Right lobe of liver (tissue), 6 donors: Measurements from ENCODE around the gene MAP4. TPM values are rescaled to one million over a fixed set of nuclear protein-coding genes. Genes with fewer than 3 reads are reported as not detected.

Experiments
- ATAC-seq, 4 donors: fragments of 200-7000 bp; cut with Tn5 transposase; one replicate each; pipeline ENCODE4 v1.9.1; 2020; ENCODE audit warnings: mild to moderate bottlenecking in 4 of 4, moderate library complexity in 4 of 4
- DNase-seq, 3 donors: peaks; one replicate each; pipeline ENCODE4 v3.0.0-alpha.2; 2020
- H3K27ac ChIP-seq, 3 donors: fragments of 200-600 bp; one replicate each; pipeline ENCODE4 v1.8.0; 2022
- H3K27me3 ChIP-seq, 2 donors: fragments of 200-600 bp; one replicate each; pipeline ENCODE4 v1.8.0; 2022
- H3K36me3 ChIP-seq, 4 donors: fragments of 200-600 bp; sonication (generic) in 1 of 4; one replicate each; pipeline versions ENCODE4 v1.5.1 to v1.8.0; 2017 to 2022; ENCODE audit warnings: control low read depth in 1 of 4
- H3K4me1 ChIP-seq, 4 donors: fragments of 200-600 bp; sonication (generic) in 1 of 4; one replicate each; pipeline versions ENCODE4 v1.5.1 to v1.8.0; 2017 to 2022; ENCODE audit warnings: control low read depth in 1 of 4
- H3K4me3 ChIP-seq, 3 donors: fragments of 200-600 bp; one replicate each; pipeline ENCODE4 v1.8.0; 2022
- H3K9me3 ChIP-seq, 4 donors: fragments of 200-600 bp; sonication (generic) in 1 of 4; one replicate each; pipeline versions ENCODE4 v1.5.1 to v1.8.0; 2017 to 2022; ENCODE audit warnings: control low read depth in 1 of 4
- POLR2A ChIP-seq: fragments of 450-650 bp; IDR thresholded peaks from one replicate; pipeline ENCODE4 v1.6.1; 2017; ENCODE audit warnings: antibody characterized with exemption, mild to moderate bottlenecking
- WGBS: methylation state at CpG from one replicate; pipeline ENCODE4 v1.1.6; 2018; ENCODE audit warnings: low coverage, low lambda C conversion rate; ENCODE audit not compliant: insufficient coverage; ENCODE audit errors: missing lambda C conversion rate; 5-methylcytosine and 5-hydroxymethylcytosine counted together
- intact Hi-C, 2 donors: fragments of 100-400 bp; cut with DNase I; formaldehyde crosslinking; loops; one replicate each; pipeline versions ENCODE4 v1.11.2 to v1.14.1; 2022
- microRNA counts: library from miRNA; unstranded; fragments of <30 nt; microRNA quantifications from one replicate; lab custom pipeline; 2016
- microRNA-seq, 2 donors: library from miRNA; unstranded; fragments of <30 nt; microRNA quantifications; one replicate each; pipeline ENCODE4, GENCODE V29; 2019 to 2020
- small RNA-seq, 2 experiments: library from RNA; depleted of rRNA; stranded (forward); fragments of <200 nt; gene quantifications; one replicate each; pipeline ENCODE3, GENCODE V24; 2016
- total RNA-seq, 6 experiments: library from RNA; depleted of rRNA in 2 of 6; stranded (reverse); fragments of >200 nt in 2 of 6; fragmentation: NEBNext Ultra II Directional in 3 of 6; extraction: Animal tissue kit (Norgen Biotek cat#: 25700) in 3 of 6; gene quantifications; one replicate each; pipeline versions ENCODE4 v1.1.0 to v1.2.4, GENCODE V29; 2016 to 2023
- TF ChIP-seq, protein P1 (sequence below), 4 donors: fragments of 200-600 bp in 3 of 4; fragments of 450-650 bp in 1 of 4; IDR thresholded peaks; one replicate each; pipeline versions ENCODE4 v1.5.1 to v1.8.0; 2016 to 2022; ENCODE audit warnings: antibody characterized with exemption in 4 of 4, mild to moderate bottlenecking in 2 of 4
- donor health status: DM: no; HTN: yes; CAD: no.
- donor health status: DM: no; HTN: no; CAD: no.
- donor health status: DM: no; HTN: no; CAD: no.
- donor health status: DM: no; HTN: yes; CAD: no.
- donor health status: DM: no; HTN: yes; CAD: no.

Gene MAP4
- total RNA-seq, 6 experiments from 2014 or later, result 59.1 to 94.9 (median 66.2) TPM

DNA sequence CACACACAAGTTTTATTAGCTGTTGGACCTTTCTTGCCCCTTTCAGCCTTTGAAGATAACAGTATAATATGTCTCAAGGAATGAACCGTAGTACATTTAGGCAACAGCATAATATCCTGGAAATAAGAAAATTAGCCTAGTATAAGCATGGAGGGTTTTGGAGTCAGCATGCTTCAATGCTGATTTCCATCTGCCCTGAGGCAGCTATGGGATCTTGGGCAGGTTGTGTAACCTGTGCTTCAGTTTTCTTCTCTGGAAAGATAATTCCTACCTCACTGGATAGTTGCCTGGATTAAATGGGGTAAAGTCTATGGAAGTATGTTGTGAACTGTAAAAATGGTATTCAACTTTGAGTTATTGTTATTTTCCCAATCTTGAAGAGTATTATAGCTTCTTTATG, 211.6 kb downstream of the MAP4 start:
- TF ChIP-seq, protein P1, sequence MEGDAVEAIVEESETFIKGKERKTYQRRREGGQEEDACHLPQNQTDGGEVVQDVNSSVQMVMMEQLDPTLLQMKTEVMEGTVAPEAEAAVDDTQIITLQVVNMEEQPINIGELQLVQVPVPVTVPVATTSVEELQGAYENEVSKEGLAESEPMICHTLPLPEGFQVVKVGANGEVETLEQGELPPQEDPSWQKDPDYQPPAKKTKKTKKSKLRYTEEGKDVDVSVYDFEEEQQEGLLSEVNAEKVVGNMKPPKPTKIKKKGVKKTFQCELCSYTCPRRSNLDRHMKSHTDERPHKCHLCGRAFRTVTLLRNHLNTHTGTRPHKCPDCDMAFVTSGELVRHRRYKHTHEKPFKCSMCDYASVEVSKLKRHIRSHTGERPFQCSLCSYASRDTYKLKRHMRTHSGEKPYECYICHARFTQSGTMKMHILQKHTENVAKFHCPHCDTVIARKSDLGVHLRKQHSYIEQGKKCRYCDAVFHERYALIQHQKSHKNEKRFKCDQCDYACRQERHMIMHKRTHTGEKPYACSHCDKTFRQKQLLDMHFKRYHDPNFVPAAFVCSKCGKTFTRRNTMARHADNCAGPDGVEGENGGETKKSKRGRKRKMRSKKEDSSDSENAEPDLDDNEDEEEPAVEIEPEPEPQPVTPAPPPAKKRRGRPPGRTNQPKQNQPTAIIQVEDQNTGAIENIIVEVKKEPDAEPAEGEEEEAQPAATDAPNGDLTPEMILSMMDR (IDR thresholded peaks at IDR 0.05), result no peak
- no peak for TF ChIP-seq POLR2A
- Histone ChIP-seq H3K9me3 (no peaks in the 10 kb centered on the region), H3K36me3 (peaks cover 0 to 15% (median 0%) of the 10 kb centered on the region in 4 donors), H3K4me3 (no peak overlapping the region), H3K4me1 (peaks cover 0 to 8% (median 4%) of the 10 kb centered on the region in 4 donors), H3K27me3 (no peaks in the 10 kb centered on the region), H3K27ac (no peak overlapping the region)
- ATAC-seq (no peak), DNase-seq (no peak)
- WGBS, result 83% methylated on average over 1 of the region's 1 CpG
- intact Hi-C loops, result no loop called here

DNA sequence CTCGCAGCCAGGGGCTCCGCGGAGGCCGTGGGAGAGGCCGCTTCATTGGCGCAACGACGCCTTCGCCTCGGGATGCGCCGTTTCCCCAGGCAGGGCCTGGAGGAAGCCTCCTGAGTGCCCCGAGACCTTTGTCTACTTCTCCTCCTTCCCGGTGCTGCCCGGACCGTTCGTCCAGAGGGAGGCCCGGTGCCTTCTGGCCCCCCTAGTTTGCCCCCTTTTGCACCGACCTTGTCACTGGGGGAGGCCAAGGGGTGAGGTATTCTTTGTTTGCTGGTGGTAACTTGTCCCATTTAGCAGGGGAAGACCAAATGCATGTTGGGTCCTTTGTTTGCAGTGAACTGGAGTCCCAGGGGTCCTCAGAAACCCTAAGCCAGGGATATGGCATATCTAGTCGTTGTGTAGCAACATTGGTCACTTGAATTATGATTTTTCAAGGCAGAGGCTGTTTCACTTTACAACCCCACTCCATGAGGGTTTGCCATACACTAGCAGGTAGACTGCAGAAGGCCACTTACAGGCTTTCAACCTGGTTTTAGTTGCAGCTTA, 212.7 kb downstream of the MAP4 start:
- Histone ChIP-seq H3K4me3 (peak overlapping the region; percentile 87 to 92 (median 88)), H3K9me3 (no peaks in the 10 kb centered on the region), H3K27ac (peak overlapping the region; percentile 77 to 94 (median 86)), H3K36me3 (peaks cover 0 to 10% (median 0%) of the 10 kb centered on the region in 4 donors), H3K27me3 (no peaks in the 10 kb centered on the region), H3K4me1 (peaks cover 0 to 8% (median 4%) of the 10 kb centered on the region in 4 donors)
- DNase-seq, result no peak
- TF ChIP-seq, protein P1 (IDR thresholded peaks at IDR 0.05), result no peak
- no peak for ATAC-seq
- WGBS, result 0% methylated on average over 4 of the region's 20 CpGs
- intact Hi-C loops, result no loop called here

DNA sequence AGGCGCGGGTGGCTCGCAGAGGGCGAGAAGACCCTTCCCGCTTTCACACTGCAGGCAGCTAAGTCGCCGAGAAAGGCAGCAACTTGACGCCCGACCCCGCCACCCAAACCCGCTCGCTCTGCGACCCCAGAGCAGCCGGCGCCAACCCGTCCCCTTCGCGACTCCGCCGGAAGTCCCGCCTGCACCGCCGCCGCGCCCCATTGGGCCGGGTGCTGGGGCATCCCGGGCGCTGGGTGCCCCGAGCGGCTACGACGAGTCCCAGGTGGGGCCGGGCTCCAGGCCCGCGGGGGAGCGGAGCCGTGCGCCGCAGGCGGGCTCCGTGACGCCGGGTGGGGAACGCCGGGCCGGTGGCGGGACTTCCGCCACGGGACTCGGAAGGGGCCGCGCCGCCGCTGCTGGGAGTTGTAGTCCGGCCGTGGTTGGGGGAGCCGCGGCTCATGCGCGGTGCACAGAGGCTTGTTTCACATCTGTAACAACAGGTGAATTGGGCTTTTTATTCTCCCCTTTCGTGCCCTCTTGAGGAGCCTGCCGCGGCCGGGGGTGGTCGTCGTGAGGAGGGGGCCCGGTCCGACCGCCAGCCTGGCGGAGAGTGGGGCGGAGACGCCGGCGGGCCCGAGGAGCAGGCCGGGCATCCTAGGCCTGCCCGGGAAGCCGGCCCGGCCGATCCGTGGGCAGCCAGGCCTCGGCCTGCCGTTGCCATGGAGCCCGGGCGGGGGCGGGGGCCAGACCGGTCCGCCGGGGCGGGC, 213.3 kb downstream of the MAP4 start, which contains the start of gene DHX30:
Gene DHX30, plus strand, starts transcription at position 405 of the 746 bp plus-strand sequence. CDS start 7,546 bp downstream, outside the sequence.
- H3K36me3 ChIP-seq, result peaks cover 0 to 9% (median 0%) of the 10 kb centered on the region in 4 donors
- intact Hi-C loops, result no loop called here
- H3K4me3 ChIP-seq, result peak within 1 kb of the TSS; percentile 87 to 92 (median 88)
- ATAC-seq, result peak; percentile 87 to 96 (median 94)
- H3K27me3 ChIP-seq, result no peaks in the 10 kb centered on the region
- DNase-seq, result peak; percentile 92 to 94 (median 92)
- H3K27ac ChIP-seq, result peak within 1 kb of the TSS; percentile 77 to 94 (median 86)
- H3K9me3 ChIP-seq, result no peaks in the 10 kb centered on the region
- TF ChIP-seq, protein P1 (IDR thresholded peaks at IDR 0.05), result no peak
- TF ChIP-seq POLR2A, result peak; percentile 85
- H3K4me1 ChIP-seq, result peaks cover 0 to 8% (median 4%) of the 10 kb centered on the region in 4 donors
- 3% methylated on average over 13 of the region's 90 CpGs for WGBS

MicroRNA genes within 50 kb of the gene (microRNA counts, 767-probe panel; counts per million panel counts)
- microRNA hsa-miR-1226-3p (lab: Ali Mortazavi, UCI), result 237 counts per million

Small RNA genes within 50 kb of the gene (microRNA-seq; reads per million reads assigned to microRNA genes)
- 9.8 to 34.8 reads per million in 2 donors for gene MIR1226

Small RNA genes within 50 kb of the gene (small RNA-seq; reads per million reads assigned to genes)
- 0 reads per million in 2 experiments for gene AC124916.2
- gene MIR1226, result 0 to 0.52 reads per million in 2 experiments
- gene RF00019, result 0 reads per million in 2 experiments
- 0 reads per million in 2 experiments for gene RF02271

Other genes with a start within 250 kb of the MAP4 start
- gene SMARCC1, start 234.5 kb downstream of the MAP4 start, total RNA-seq, result 10 to 100 TPM; 15.6 to 32.0 (median 24.1) TPM
- 10 to 100 TPM; 20.1 to 40.9 (median 28.7) TPM for gene DHX30, start 213.3 kb downstream of the MAP4 start, total RNA-seq
- gene CDC25A, start 172.0 kb upstream of the MAP4 start, total RNA-seq, result 1 to 10 TPM in 2 of 6 experiments, under 1 TPM in 4; 0.27 to 8.8 (median 0.56) TPM
- under 1 TPM in 2 of 6 experiments, not detected in 4; 0.46 to 0.50 TPM for gene CAMP, start 207.1 kb upstream of the MAP4 start, total RNA-seq
- gene ZNF589, start 224.7 kb upstream of the MAP4 start, total RNA-seq, result 1 to 10 TPM; 2.2 to 3.6 (median 2.5) TPM